Glutamatergic neuron (in vitro differentiated cells): ENCODE measurements around the gene FAM240B. TPM values are rescaled to one million over a fixed set of nuclear protein-coding genes. Genes with fewer than 3 reads are reported as not detected.

ENCODE experiments used
- DNase-seq: peaks from one replicate; pipeline ENCODE4 v3.0.0; 2022
- H3K27ac Mint-ChIP-seq: one replicate; pipeline ENCODE4 v1.8.0; 2020; ENCODE audit warnings: mild to moderate bottlenecking, mixed read lengths, inconsistent platforms; ENCODE audit not compliant: unreplicated experiment
- H3K27me3 Mint-ChIP-seq: one replicate; pipeline ENCODE4 v1.8.0; 2020; ENCODE audit warnings: mild to moderate bottlenecking, moderate library complexity, mixed read lengths, inconsistent platforms; ENCODE audit not compliant: unreplicated experiment
- H3K36me3 Mint-ChIP-seq: one replicate; pipeline ENCODE4 v1.8.0; 2020; ENCODE audit warnings: mild to moderate bottlenecking, mixed read lengths, inconsistent platforms; ENCODE audit not compliant: unreplicated experiment
- H3K4me1 Mint-ChIP-seq: one replicate; pipeline ENCODE4 v1.8.0; 2020; ENCODE audit warnings: mild to moderate bottlenecking, low read depth, mixed read lengths, inconsistent platforms; ENCODE audit not compliant: unreplicated experiment
- H3K4me3 Mint-ChIP-seq: one replicate; pipeline ENCODE4 v1.8.0; 2020; ENCODE audit warnings: mild to moderate bottlenecking, mixed read lengths, inconsistent platforms; ENCODE audit not compliant: unreplicated experiment
- H3K9me3 Mint-ChIP-seq: one replicate; pipeline ENCODE4 v1.8.0; 2020; ENCODE audit warnings: mild to moderate bottlenecking, moderate library complexity, mixed read lengths, inconsistent platforms; ENCODE audit not compliant: unreplicated experiment
- CTCF ChIP-seq: fragments of 200-600 bp; sonication (generic); IDR thresholded peaks from one replicate; pipeline ENCODE4 v1.5.0; 2021; ENCODE audit not compliant: partially characterized antibody, unreplicated experiment
- total RNA-seq: library from RNA; stranded (reverse); fragmentation: NEBNext Ultra II Directional; extraction: Animal tissue kit (Norgen Biotek cat#: 25700); gene quantifications from one replicate; pipeline ENCODE4 v1.2.1, GENCODE V29; 2021; ENCODE audit not compliant: unreplicated experiment

FAM240B gene
- total RNA-seq, 1 donor from 2014 or later, result not detected

- no peak overlapping the region for H3K27ac Mint-ChIP-seq
- TF ChIP-seq CTCF, result no peak
- peaks cover 68% of the 10 kb centered on the region for H3K4me1 Mint-ChIP-seq
- H3K27me3 Mint-ChIP-seq, result peaks cover 9% of the 10 kb centered on the region
- no peak overlapping the region for H3K4me3 Mint-ChIP-seq
- no peak for DNase-seq
- H3K9me3 Mint-ChIP-seq, result peaks cover 17% of the 10 kb centered on the region
- H3K36me3 Mint-ChIP-seq, result no peaks in the 10 kb centered on the region
Observed at GRCh38 chr9:38685535-38685934, 34.4 kb downstream of the FAM240B start.

GRCh38 chr9:38683336-38683735, 36.6 kb downstream of the FAM240B start:
- peaks cover 17% of the 10 kb centered on the region for H3K27me3 Mint-ChIP-seq
- peak overlapping the region; percentile 99 for H3K27ac Mint-ChIP-seq
- H3K36me3 Mint-ChIP-seq, result no peaks in the 10 kb centered on the region
- DNase-seq, result no peak
- peaks cover 73% of the 10 kb centered on the region for H3K4me1 Mint-ChIP-seq
- no peak for TF ChIP-seq CTCF
- H3K4me3 Mint-ChIP-seq, result no peak overlapping the region
- peaks cover 22% of the 10 kb centered on the region for H3K9me3 Mint-ChIP-seq

DNA sequence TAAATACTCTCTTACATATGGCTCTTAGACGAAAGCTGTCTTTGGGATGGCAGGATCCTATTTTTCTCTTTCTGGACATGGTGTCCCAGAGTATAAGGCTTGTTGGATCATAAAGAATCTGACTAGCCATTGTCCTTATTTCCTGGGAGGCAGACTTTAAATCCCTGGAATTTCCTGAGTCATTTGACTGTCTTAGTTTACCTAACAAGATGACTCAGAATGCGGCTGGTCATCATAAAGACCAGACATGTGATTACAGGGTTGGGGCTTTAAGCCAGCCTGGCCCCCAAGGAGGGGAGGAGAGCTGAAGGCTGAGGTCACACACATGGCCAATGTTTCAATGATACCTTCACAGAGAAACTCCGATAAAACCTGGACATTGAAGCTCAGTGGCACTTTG, 37.2 kb downstream of the FAM240B start:
- no peak for TF ChIP-seq CTCF
- peak overlapping the region; percentile 99 for H3K27ac Mint-ChIP-seq
- peaks cover 71% of the 10 kb centered on the region for H3K4me1 Mint-ChIP-seq
- peak overlapping the region; percentile 34 for H3K4me3 Mint-ChIP-seq
- peaks cover 19% of the 10 kb centered on the region for H3K27me3 Mint-ChIP-seq
- no peaks in the 10 kb centered on the region for H3K36me3 Mint-ChIP-seq
- H3K9me3 Mint-ChIP-seq, result peaks cover 22% of the 10 kb centered on the region
- no peak for DNase-seq

DNA sequence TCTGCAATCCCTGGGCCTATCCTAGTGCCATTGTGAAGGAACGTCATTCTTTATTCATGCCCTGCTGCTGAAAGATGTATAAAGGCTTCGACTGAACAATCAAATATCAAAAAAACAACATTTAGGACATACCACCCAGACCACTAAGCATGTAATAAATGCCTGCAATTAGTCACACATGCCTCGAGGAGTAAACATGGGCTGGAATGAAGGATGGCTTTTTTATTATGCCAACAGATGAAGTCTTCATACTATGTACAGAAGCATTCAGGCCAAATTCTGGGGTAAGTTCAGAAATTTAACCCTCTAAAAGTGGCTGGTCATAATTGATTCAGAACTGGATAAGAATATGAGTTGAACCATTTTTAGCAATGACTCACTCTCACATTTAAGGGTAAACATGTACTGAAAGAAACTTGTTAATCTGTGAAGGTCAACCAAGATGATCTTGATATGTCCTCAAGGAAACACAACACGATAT, 38.1 kb downstream of the FAM240B start:
- Mint-ChIP-seq H3K36me3 (no peaks in the 10 kb centered on the region), H3K4me3 (peak overlapping the region; percentile 10), H3K9me3 (peaks cover 22% of the 10 kb centered on the region), H3K4me1 (peaks cover 67% of the 10 kb centered on the region), H3K27ac (peak overlapping the region; percentile 99), H3K27me3 (peaks cover 21% of the 10 kb centered on the region)
- no peak for TF ChIP-seq CTCF
- DNase-seq, result no peak

- no peak for TF ChIP-seq CTCF
- peaks cover 20% of the 10 kb centered on the region for H3K9me3 Mint-ChIP-seq
- H3K27me3 Mint-ChIP-seq, result peaks cover 20% of the 10 kb centered on the region
- H3K36me3 Mint-ChIP-seq, result no peaks in the 10 kb centered on the region
- H3K4me3 Mint-ChIP-seq, result peak overlapping the region; percentile 70
- DNase-seq, result peak; percentile 84
- peak overlapping the region; percentile 99 for H3K27ac Mint-ChIP-seq
- H3K4me1 Mint-ChIP-seq, result peaks cover 63% of the 10 kb centered on the region
Observed at GRCh38 chr9:38680837-38681445, 39.0 kb downstream of the FAM240B start.
